ENCODE data around the gene CABLES1. TPM values are rescaled to one million over a fixed set of nuclear protein-coding genes. Genes with fewer than 3 reads are reported as not detected.
"Not testable (repeated sequence)": the region's sequence is repeated elsewhere in the genome, so short reads cannot be mapped to it uniquely, and the experiment has no call there.

Gene CABLES1
- polyA plus RNA-seq (2013) = 2.1 and 2.3 TPM in 2 replicates

GRCh38 chr18:23134780-23135549 lies at the start of gene CABLES1:
Gene CABLES1 (plus strand): TSS chr18:23135485. CDS start chr18:23135763, 278 bp downstream.
- Histone ChIP-seq H2BK120ac (ENCODE audit: insufficient read depth, low read length, poor library complexity) (peak within 1 kb of the TSS; percentile 82), H2BK5ac (ENCODE audit: low read depth, low read length, poor library complexity) (peak within 1 kb of the TSS; percentile 44), H3K14ac (ENCODE audit: low read length) (peak within 1 kb of the TSS; percentile 68), H3K79me1 (ENCODE audit: low read length) (peaks cover 17% of the 10 kb centered on the region), H4K12ac (ENCODE audit: low read depth, low read length) (peak within 1 kb of the TSS; percentile 51), H3K36me3 (ENCODE audit: control insufficient read depth in 1 of 2, insufficient read depth in 2 of 2, low read length in 2 of 2) (no peaks in the 10 kb centered on the region), H3K27ac (ENCODE audit: low read depth, low read length) (no peak within 1 kb of the TSS), H3K4me3 (ENCODE audit: low read depth, low read length) (peak within 1 kb of the TSS; percentile 77), H3K4me1 (ENCODE audit: control insufficient read depth in 1 of 2, insufficient read depth in 2 of 2, low read length in 2 of 2) (peaks cover 14 to 19% of the 10 kb centered on the region in 2 experiments), H2AFZ (ENCODE audit: insufficient read depth, low read length, poor library complexity) (peak within 1 kb of the TSS; percentile 86), H3K79me2 (ENCODE audit: control insufficient read depth, insufficient read depth, low read length, poor library complexity) (peaks cover 2% of the 10 kb centered on the region), H2BK12ac (ENCODE audit: low read length) (peak within 1 kb of the TSS; percentile 80), H3K4ac (ENCODE audit: low read depth, low read length) (peak within 1 kb of the TSS; percentile 6), H3K18ac (ENCODE audit: low read length) (peak within 1 kb of the TSS; percentile 70), H3K4me2 (ENCODE audit: low read length) (peak within 1 kb of the TSS; percentile 98), H3K9ac (ENCODE audit: low read length) (peak within 1 kb of the TSS; percentile 66), H4K8ac (ENCODE audit: low read depth, low read length) (peak within 1 kb of the TSS; percentile 72), H2AK5ac (ENCODE audit: low read length) (no peak within 1 kb of the TSS), H3K23ac (ENCODE audit: low read length) (no peak within 1 kb of the TSS), H3K9me3 (ENCODE audit: insufficient read depth, low read depth, low read length) (no peaks in the 10 kb centered on the region), H4K91ac (ENCODE audit: low read depth, low read length) (peak within 1 kb of the TSS; percentile 80), H3K27me3 (ENCODE audit: insufficient read depth, low read length) (peaks cover 11% of the 10 kb centered on the region)
- WGBS (ENCODE audit: extremely low coverage, insufficient coverage, insufficient read length) = no CpG with 5 or more reads among the region's 67 CpGs
- peak; percentile 77 to 90 for DNase-seq

GRCh38 chr18:23087352-23087751 lies 47.9 kb upstream of the CABLES1 start:
- H3K36me3 ChIP-seq (ENCODE audit: control insufficient read depth in 1 of 2, insufficient read depth in 2 of 2, low read length in 2 of 2) = no peaks in the 10 kb centered on the region
- H2BK120ac ChIP-seq (ENCODE audit: insufficient read depth, low read length, poor library complexity) = no peak overlapping the region
- H3K4ac ChIP-seq (ENCODE audit: low read depth, low read length) = no peak overlapping the region
- no peak overlapping the region for H3K9ac ChIP-seq (ENCODE audit: low read length)
- H2BK5ac ChIP-seq (ENCODE audit: low read depth, low read length, poor library complexity) = no peak overlapping the region
- H3K4me1 ChIP-seq (ENCODE audit: control insufficient read depth in 1 of 2, insufficient read depth in 2 of 2, low read length in 2 of 2) = no peaks in the 10 kb centered on the region
- H2AK5ac ChIP-seq (ENCODE audit: low read length) = no peak overlapping the region
- H4K8ac ChIP-seq (ENCODE audit: low read depth, low read length) = no peak overlapping the region
- H3K27ac ChIP-seq (ENCODE audit: low read depth, low read length) = no peak overlapping the region
- peak in 1 of 2 donors; percentile 72 for DNase-seq
- no peaks in the 10 kb centered on the region for H3K9me3 ChIP-seq (ENCODE audit: insufficient read depth, low read depth, low read length)
- WGBS (ENCODE audit: extremely low coverage, insufficient coverage, insufficient read length) = no CpG with 5 or more reads among the region's 3 CpGs
- no peaks in the 10 kb centered on the region for H3K27me3 ChIP-seq (ENCODE audit: insufficient read depth, low read length)
- no peak overlapping the region for H4K12ac ChIP-seq (ENCODE audit: low read depth, low read length)
- H3K23ac ChIP-seq (ENCODE audit: low read length) = no peak overlapping the region
- no peak overlapping the region for H2BK12ac ChIP-seq (ENCODE audit: low read length)
- H3K79me2 ChIP-seq (ENCODE audit: control insufficient read depth, insufficient read depth, low read length, poor library complexity) = no peaks in the 10 kb centered on the region
- H4K91ac ChIP-seq (ENCODE audit: low read depth, low read length) = no peak overlapping the region
- no peak overlapping the region for H3K14ac ChIP-seq (ENCODE audit: low read length)
- no peak overlapping the region for H3K4me3 ChIP-seq (ENCODE audit: low read depth, low read length)
- H3K4me2 ChIP-seq (ENCODE audit: low read length) = no peak overlapping the region
- H3K79me1 ChIP-seq (ENCODE audit: low read length) = no peaks in the 10 kb centered on the region
- H2AFZ ChIP-seq (ENCODE audit: insufficient read depth, low read length, poor library complexity) = no peak overlapping the region
- no peak overlapping the region for H3K18ac ChIP-seq (ENCODE audit: low read length)

GRCh38 chr18:23088310-23088709 lies 47.0 kb upstream of the CABLES1 start:
- peak overlapping the region; percentile 38 for H4K8ac ChIP-seq (ENCODE audit: low read depth, low read length)
- H3K18ac ChIP-seq (ENCODE audit: low read length) = no peak overlapping the region
- peak overlapping the region; percentile 37 for H2AK5ac ChIP-seq (ENCODE audit: low read length)
- H3K4ac ChIP-seq (ENCODE audit: low read depth, low read length) = no peak overlapping the region
- H3K79me2 ChIP-seq (ENCODE audit: control insufficient read depth, insufficient read depth, low read length, poor library complexity) = no peaks in the 10 kb centered on the region
- H2BK120ac ChIP-seq (ENCODE audit: insufficient read depth, low read length, poor library complexity) = peak overlapping the region; percentile 22
- H3K79me1 ChIP-seq (ENCODE audit: low read length) = no peaks in the 10 kb centered on the region
- no peaks in the 10 kb centered on the region for H3K36me3 ChIP-seq (ENCODE audit: control insufficient read depth in 1 of 2, insufficient read depth in 2 of 2, low read length in 2 of 2)
- no peak overlapping the region for H3K9ac ChIP-seq (ENCODE audit: low read length)
- DNase-seq = no peak
- no peak overlapping the region for H3K4me2 ChIP-seq (ENCODE audit: low read length)
- no peak overlapping the region for H2AFZ ChIP-seq (ENCODE audit: insufficient read depth, low read length, poor library complexity)
- peak overlapping the region; percentile 30 for H3K14ac ChIP-seq (ENCODE audit: low read length)
- H3K9me3 ChIP-seq (ENCODE audit: insufficient read depth, low read depth, low read length) = no peaks in the 10 kb centered on the region
- no peaks in the 10 kb centered on the region for H3K4me1 ChIP-seq (ENCODE audit: control insufficient read depth in 1 of 2, insufficient read depth in 2 of 2, low read length in 2 of 2)
- H3K4me3 ChIP-seq (ENCODE audit: low read depth, low read length) = no peak overlapping the region
- H4K12ac ChIP-seq (ENCODE audit: low read depth, low read length) = no peak overlapping the region
- no peaks in the 10 kb centered on the region for H3K27me3 ChIP-seq (ENCODE audit: insufficient read depth, low read length)
- WGBS (ENCODE audit: extremely low coverage, insufficient coverage, insufficient read length) = no CpG with 5 or more reads among the region's 7 CpGs
- H3K23ac ChIP-seq (ENCODE audit: low read length) = no peak overlapping the region
- peak overlapping the region; percentile 21 for H2BK5ac ChIP-seq (ENCODE audit: low read depth, low read length, poor library complexity)
- no peak overlapping the region for H3K27ac ChIP-seq (ENCODE audit: low read depth, low read length)
- H4K91ac ChIP-seq (ENCODE audit: low read depth, low read length) = no peak overlapping the region
- H2BK12ac ChIP-seq (ENCODE audit: low read length) = peak overlapping the region; percentile 76

GRCh38 chr18:23091017-23091993 lies 44.0 kb upstream of the CABLES1 start:
- no CpG with 5 or more reads among the region's 8 CpGs for WGBS (ENCODE audit: extremely low coverage, insufficient coverage, insufficient read length)

More at GRCh38 chr18:23091017-23091993, 44.0 kb upstream of the CABLES1 start:
- not testable (repeated sequence) for H3K4me3 ChIP-seq (ENCODE audit: low read depth, low read length); H3K14ac ChIP-seq (ENCODE audit: low read length); H2AFZ ChIP-seq (ENCODE audit: insufficient read depth, low read length, poor library complexity); DNase-seq; H2BK12ac ChIP-seq (ENCODE audit: low read length); H2BK120ac ChIP-seq (ENCODE audit: insufficient read depth, low read length, poor library complexity); H3K36me3 ChIP-seq (ENCODE audit: control insufficient read depth in 1 of 2, insufficient read depth in 2 of 2, low read length in 2 of 2); H3K18ac ChIP-seq (ENCODE audit: low read length); H3K27ac ChIP-seq (ENCODE audit: low read depth, low read length); H3K79me1 ChIP-seq (ENCODE audit: low read length); H3K4ac ChIP-seq (ENCODE audit: low read depth, low read length); H3K23ac ChIP-seq (ENCODE audit: low read length); H2BK5ac ChIP-seq (ENCODE audit: low read depth, low read length, poor library complexity); H4K8ac ChIP-seq (ENCODE audit: low read depth, low read length); H3K79me2 ChIP-seq (ENCODE audit: control insufficient read depth, insufficient read depth, low read length, poor library complexity); H4K12ac ChIP-seq (ENCODE audit: low read depth, low read length); H3K4me1 ChIP-seq (ENCODE audit: control insufficient read depth in 1 of 2, insufficient read depth in 2 of 2, low read length in 2 of 2); H3K4me2 ChIP-seq (ENCODE audit: low read length); H2AK5ac ChIP-seq (ENCODE audit: low read length); H4K91ac ChIP-seq (ENCODE audit: low read depth, low read length); H3K27me3 ChIP-seq (ENCODE audit: insufficient read depth, low read length); H3K9ac ChIP-seq (ENCODE audit: low read length); H3K9me3 ChIP-seq (ENCODE audit: insufficient read depth, low read depth, low read length)
